Esophagus (tissue), 2 donors: ENCODE results near the gene GYS2. TPM values are rescaled to one million over a fixed set of nuclear protein-coding genes. Genes with fewer than 3 reads are reported as not detected.

ENCODE experiments used
- H3K27ac ChIP-seq, 2 donors: one replicate each; pipeline ENCODE4 v1.5.1; 2013; ENCODE audit warnings: low read depth in 2 of 2, mild to moderate bottlenecking in 2 of 2, inconsistent platforms in 1 of 2, low read length in 1 of 2, moderate library complexity in 1 of 2
- H3K27me3 ChIP-seq, 2 donors: one replicate each; pipeline ENCODE4 v1.6.1; 2013; ENCODE audit warnings: low read length in 2 of 2, control low read depth in 1 of 2, mild to moderate bottlenecking in 1 of 2; ENCODE audit not compliant: insufficient read depth in 2 of 2, control insufficient read depth in 1 of 2
- H3K36me3 ChIP-seq, 2 donors: one replicate each; pipeline ENCODE4 v1.6.1; 2013; ENCODE audit warnings: low read length in 1 of 2; ENCODE audit not compliant: control insufficient read depth in 2 of 2, insufficient read depth in 2 of 2
- H3K4me1 ChIP-seq, 2 donors: one replicate each; pipeline ENCODE4 v1.6.1; 2013; ENCODE audit warnings: low read length in 1 of 2; ENCODE audit not compliant: control insufficient read depth in 2 of 2, insufficient read depth in 2 of 2
- H3K4me3 ChIP-seq, 2 donors: one replicate each; pipeline ENCODE4 v1.5.1; 2013; ENCODE audit warnings: low read length in 2 of 2, mild to moderate bottlenecking in 2 of 2, low read depth in 1 of 2, moderate library complexity in 1 of 2
- H3K9me3 ChIP-seq, 2 donors: one replicate each; pipeline ENCODE4 v1.6.1; 2013; ENCODE audit warnings: mild to moderate bottlenecking in 2 of 2, low read depth in 1 of 2, low read length in 1 of 2, moderate library complexity in 1 of 2; ENCODE audit not compliant: control insufficient read depth in 2 of 2, insufficient read depth in 1 of 2
- WGBS, 2 donors: extraction: QIAGEN DNeasy Blood & Tissue Kit; methylation state at CpG; one replicate each; pipeline ENCODE4 v1.1.7; 2013; 5-methylcytosine and 5-hydroxymethylcytosine counted together
- polyA plus RNA-seq, 2 donors: library from polyadenylated mRNA; stranded (reverse); fragments of 200-250 nt; gene quantifications; one replicate each; pipeline ENCODE4 v1.2.3, GENCODE V29; 2013
- donor health status: healthy with polysubstance abuse.
- donor health status: Bipolar disorder and iron deficiency.

GYS2 gene
- polyA plus RNA-seq, 2 donors: 4.7 to 12.2 TPM

- Histone ChIP-seq H3K27me3 (no peaks in the 10 kb centered on the region), H3K4me3 (no peak overlapping the region), H3K27ac (no peak overlapping the region), H3K36me3 (peaks cover 2 to 5% of the 10 kb centered on the region in 2 donors), H3K9me3 (no peaks in the 10 kb centered on the region), H3K4me1 (no peaks in the 10 kb centered on the region)
- 44 to 52% methylated on average over 1 of the region's 1 CpG for WGBS, 2 donors
Observed at GRCh38 chr12:21642707-21643389, 38.2 kb upstream of the GYS2 start.

DNA sequence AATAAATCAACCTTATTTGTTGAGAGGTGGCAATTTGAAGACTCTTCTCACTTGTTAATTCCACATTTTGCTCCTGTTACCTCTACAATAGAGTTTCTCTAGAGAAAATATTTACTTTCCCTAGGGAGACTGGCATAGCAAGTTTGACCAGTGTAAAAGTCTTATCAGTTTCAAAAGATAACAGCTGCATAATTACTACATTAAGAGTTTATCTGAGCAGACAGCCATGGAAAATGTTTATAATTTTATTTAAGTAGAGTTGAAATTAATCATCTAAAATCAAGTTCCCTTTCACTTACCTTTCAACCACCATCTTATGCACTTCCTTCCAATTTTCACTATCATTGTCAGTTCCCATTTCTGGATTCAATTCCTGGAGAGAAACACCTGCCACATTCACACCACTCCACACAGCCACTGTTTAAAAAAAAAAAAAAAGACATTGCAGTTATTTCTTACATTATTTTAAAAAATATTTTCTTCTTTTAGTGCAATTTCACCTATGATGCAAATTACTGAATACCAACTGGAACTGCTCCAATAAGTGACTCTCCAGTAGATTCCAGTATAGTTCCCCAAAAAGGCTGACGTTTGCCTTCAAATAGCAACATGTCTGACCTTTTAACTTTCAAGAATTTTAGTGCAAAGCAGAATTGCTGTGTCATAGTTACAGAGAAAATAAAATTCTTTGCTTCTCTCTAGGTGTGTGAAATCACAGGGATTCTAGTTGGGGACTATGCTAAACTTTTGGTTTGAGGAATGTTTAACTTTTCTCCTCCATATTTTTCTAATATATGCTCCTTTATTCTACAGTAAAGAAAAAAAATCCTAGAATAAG, 33.6 kb upstream of the GYS2 start:
- Histone ChIP-seq H3K4me3 (no peak overlapping the region), H3K27ac (no peak overlapping the region), H3K27me3 (no peaks in the 10 kb centered on the region), H3K9me3 (no peaks in the 10 kb centered on the region), H3K4me1 (no peaks in the 10 kb centered on the region), H3K36me3 (peaks cover 0 to 10% of the 10 kb centered on the region in 2 donors)
- WGBS, 2 donors: 66 to 69% methylated on average over 1 of the region's 1 CpG

DNA sequence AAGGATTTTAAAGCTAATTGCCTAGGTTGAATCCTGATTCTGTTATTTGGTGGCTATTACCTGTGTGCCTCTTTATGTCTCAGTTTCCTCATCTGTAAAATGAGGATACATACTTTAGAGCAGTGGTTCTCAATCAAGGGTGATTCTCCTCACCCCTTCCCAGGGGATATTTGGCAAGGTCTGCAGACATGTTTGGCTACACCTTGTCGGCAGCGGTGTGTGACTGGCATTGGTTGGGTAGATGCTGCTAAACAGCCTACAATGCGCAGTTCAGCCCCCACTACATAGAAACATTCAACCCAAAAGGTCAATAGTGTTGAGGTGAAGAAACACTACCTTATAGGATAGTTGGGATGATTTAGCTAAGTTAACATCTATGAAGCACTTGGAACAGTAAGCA, 29.6 kb upstream of the GYS2 start:
- peaks cover 0 to 7% of the 10 kb centered on the region in 2 donors for H3K36me3 ChIP-seq
- H3K4me1 ChIP-seq: no peaks in the 10 kb centered on the region
- H3K9me3 ChIP-seq: no peaks in the 10 kb centered on the region
- H3K4me3 ChIP-seq: no peak overlapping the region
- no peak overlapping the region for H3K27ac ChIP-seq
- 97 to 98% methylated on average over 3 of the region's 3 CpGs for WGBS, 2 donors
- no peaks in the 10 kb centered on the region for H3K27me3 ChIP-seq

DNA sequence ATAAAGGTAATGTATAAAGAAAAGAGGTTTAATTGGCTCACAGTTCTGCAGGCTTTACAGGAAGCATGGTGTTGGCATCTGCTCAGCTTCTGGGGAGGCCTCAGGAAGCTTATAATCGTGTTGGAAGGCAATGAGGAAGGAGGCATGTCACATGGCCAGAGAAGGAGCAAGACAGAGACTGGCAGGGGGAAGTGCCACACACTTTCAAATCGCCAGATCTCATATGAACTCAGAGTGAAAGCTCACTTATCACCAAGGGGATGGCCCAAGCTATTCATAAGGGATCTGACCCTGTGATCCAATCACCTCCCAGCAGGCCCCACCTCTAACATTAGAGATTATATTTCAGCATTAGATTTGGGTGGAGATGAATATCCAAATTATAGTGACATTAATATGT, 26.7 kb upstream of the GYS2 start:
- Histone ChIP-seq H3K9me3 (no peaks in the 10 kb centered on the region), H3K4me1 (no peaks in the 10 kb centered on the region), H3K27ac (no peak overlapping the region), H3K27me3 (no peaks in the 10 kb centered on the region), H3K36me3 (peaks cover 0 to 7% of the 10 kb centered on the region in 2 donors), H3K4me3 (no peak overlapping the region)
- 32 to 52% methylated on average over 2 of the region's 2 CpGs for WGBS, 2 donors

- Histone ChIP-seq H3K4me1 (no peaks in the 10 kb centered on the region), H3K27ac (no peak overlapping the region), H3K4me3 (no peak overlapping the region), H3K9me3 (no peaks in the 10 kb centered on the region), H3K27me3 (no peaks in the 10 kb centered on the region), H3K36me3 (no peaks in the 10 kb centered on the region)
- 76 to 87% methylated on average over 2 of the region's 2 CpGs for WGBS, 2 donors
Observed at GRCh38 chr12:21627924-21628323, 23.3 kb upstream of the GYS2 start.

- Histone ChIP-seq H3K27me3 (no peaks in the 10 kb centered on the region), H3K9me3 (no peaks in the 10 kb centered on the region), H3K4me1 (no peaks in the 10 kb centered on the region), H3K27ac (no peak overlapping the region), H3K36me3 (no peaks in the 10 kb centered on the region), H3K4me3 (no peak overlapping the region)
Observed at GRCh38 chr12:21618566-21618965, 13.9 kb upstream of the GYS2 start.

DNA sequence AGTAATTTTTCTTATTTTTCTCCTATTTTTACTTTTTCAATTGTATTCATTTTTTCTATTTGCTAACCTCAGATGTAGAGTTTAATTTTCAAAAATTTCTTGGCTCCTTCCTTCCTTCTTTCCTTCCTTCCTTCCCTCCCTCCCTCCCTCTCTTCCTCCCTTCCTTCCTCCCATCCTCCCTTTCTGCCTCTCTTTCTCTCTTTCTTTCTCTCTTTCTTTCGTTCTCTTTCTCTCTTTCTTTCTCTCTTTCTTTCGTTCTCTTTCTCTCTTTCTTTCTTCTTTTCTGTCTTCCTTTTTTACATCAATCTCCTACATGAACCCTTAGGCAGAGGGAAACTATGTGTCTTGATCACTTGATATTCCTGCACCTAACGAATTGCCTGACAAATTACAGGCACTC, 12.4 kb upstream of the GYS2 start:
- H3K4me1 ChIP-seq: no peaks in the 10 kb centered on the region
- whole genome bisulfite sequencing, 2 donors: 87 to 98% methylated on average over 3 of the region's 3 CpGs
- H3K27ac ChIP-seq: no peak overlapping the region
- H3K9me3 ChIP-seq: no peaks in the 10 kb centered on the region
- H3K27me3 ChIP-seq: no peaks in the 10 kb centered on the region
- no peak overlapping the region for H3K4me3 ChIP-seq
- no peaks in the 10 kb centered on the region for H3K36me3 ChIP-seq

- Histone ChIP-seq H3K27me3 (no peaks in the 10 kb centered on the region), H3K36me3 (no peaks in the 10 kb centered on the region), H3K27ac (no peak overlapping the region), H3K4me1 (no peaks in the 10 kb centered on the region), H3K9me3 (no peaks in the 10 kb centered on the region), H3K4me3 (no peak overlapping the region)
- WGBS, 2 donors: 42 to 55% methylated on average over 1 of the region's 1 CpG
Observed at GRCh38 chr12:21615431-21615830, 10.8 kb upstream of the GYS2 start.

- Histone ChIP-seq H3K36me3 (no peaks in the 10 kb centered on the region), H3K4me3 (no peak overlapping the region), H3K27ac (no peak overlapping the region), H3K4me1 (no peaks in the 10 kb centered on the region), H3K9me3 (no peaks in the 10 kb centered on the region), H3K27me3 (no peaks in the 10 kb centered on the region)
- WGBS, 2 donors: 85 to 88% methylated on average over 2 of the region's 2 CpGs
Observed at GRCh38 chr12:21614506-21614905, 9.9 kb upstream of the GYS2 start.

GRCh38 chr12:21613931-21614330, 9.3 kb upstream of the GYS2 start:
- no peaks in the 10 kb centered on the region for H3K36me3 ChIP-seq
- H3K4me3 ChIP-seq: no peak overlapping the region
- H3K27me3 ChIP-seq: no peaks in the 10 kb centered on the region
- no peaks in the 10 kb centered on the region for H3K9me3 ChIP-seq
- H3K4me1 ChIP-seq: no peaks in the 10 kb centered on the region
- no peak overlapping the region for H3K27ac ChIP-seq
- WGBS, 2 donors: 33 to 41% methylated on average over 2 of the region's 2 CpGs
